Endodermal cell (in vitro differentiated cells): ENCODE measurements around the gene GRIK4. TPM values are rescaled to one million over a fixed set of nuclear protein-coding genes. Genes with fewer than 3 reads are reported as not detected.

ENCODE experiments used
- DNase-seq: peaks from one replicate; pipeline ENCODE4 v3.0.0-alpha.2; 2017
- H3K27ac ChIP-seq: 2 replicates; pipeline ENCODE4 v1.5.1; 2013; ENCODE audit warnings: mild to moderate bottlenecking, low read depth, low read length, moderate library complexity
- H3K27me3 ChIP-seq: 2 replicates; pipeline ENCODE4 v1.6.1; 2013; ENCODE audit warnings: mild to moderate bottlenecking, low read length, moderate library complexity; ENCODE audit not compliant: insufficient read depth, control insufficient read depth, poor library complexity, severe bottlenecking
- H3K36me3 ChIP-seq: 2 replicates; pipeline ENCODE4 v1.7.0; 2013; ENCODE audit warnings: mild to moderate bottlenecking, low read length, moderate library complexity; ENCODE audit not compliant: control insufficient read depth, insufficient read depth
- H3K4me1 ChIP-seq: one replicate; pipeline ENCODE4 v1.7.0; 2013; ENCODE audit warnings: low read length; ENCODE audit not compliant: control insufficient read depth, insufficient read depth
- H3K4me3 ChIP-seq: 2 replicates; pipeline ENCODE4 v1.5.1; 2013; ENCODE audit warnings: mild to moderate bottlenecking, low read length, moderate library complexity
- H3K9ac ChIP-seq: 2 replicates; pipeline ENCODE4 v1.6.1; 2013; ENCODE audit warnings: mild to moderate bottlenecking, low read length, moderate library complexity; ENCODE audit not compliant: poor library complexity, severe bottlenecking; ENCODE audit errors: extremely low read depth
- H3K9me3 ChIP-seq: 2 replicates; pipeline ENCODE4 v1.6.1; 2013; ENCODE audit warnings: mild to moderate bottlenecking, low read length, moderate library complexity; ENCODE audit not compliant: control insufficient read depth
- H3K27ac Mint-ChIP-seq: 2 replicates; pipeline ENCODE4 v1.8.0; 2020; ENCODE audit warnings: mixed read lengths
- H3K27me3 Mint-ChIP-seq: 2 replicates; pipeline ENCODE4 v1.8.0; 2021; ENCODE audit warnings: mild to moderate bottlenecking, mixed read lengths; ENCODE audit not compliant: insufficient read depth
- H3K36me3 Mint-ChIP-seq: 2 replicates; pipeline ENCODE4 v1.8.0; 2020; ENCODE audit warnings: low read depth, mixed read lengths
- H3K4me1 Mint-ChIP-seq: 2 replicates; pipeline ENCODE4 v1.8.0; 2020; ENCODE audit warnings: mixed read lengths
- H3K4me3 Mint-ChIP-seq: 2 replicates; pipeline ENCODE4 v1.8.0; 2020; ENCODE audit warnings: mild to moderate bottlenecking, moderate library complexity, mixed read lengths
- H3K9me3 Mint-ChIP-seq: 2 replicates; pipeline ENCODE4 v1.8.0; 2020; ENCODE audit warnings: mild to moderate bottlenecking, mixed read lengths
- WGBS, 2 experiments: methylation state at CpG; one replicate each; pipeline versions ENCODE4 v1.1.5 to v1.1.7; 2013; ENCODE audit warnings: missing lambda C conversion rate in 2 of 2, mixed read lengths in 1 of 2; ENCODE audit not compliant: insufficient coverage in 1 of 2, insufficient read length in 1 of 2; 5-methylcytosine and 5-hydroxymethylcytosine counted together
- total RNA-seq, 2 donors: library from RNA; stranded (reverse); fragmentation: NEBNext Ultra II Directional in 1 of 2; extraction: Animal tissue kit (Norgen Biotek cat#: 25700) in 1 of 2; gene quantifications; 2 replicates in 1 of 2; 3 replicates in 1 of 2; pipeline ENCODE4 v1.2.1, GENCODE V29; 2021
- TF ChIP-seq, protein P1 (sequence below): fragments of 200-600 bp; sonication (generic); conservative IDR thresholded peaks from 2 replicates; pipeline ENCODE4 v1.5.0; 2021; ENCODE audit warnings: antibody characterized with exemption, mild to moderate bottlenecking

GRIK4 gene
- total RNA-seq, 2 donors from 2014 or later = 1.7 to 3.5 TPM

DNA sequence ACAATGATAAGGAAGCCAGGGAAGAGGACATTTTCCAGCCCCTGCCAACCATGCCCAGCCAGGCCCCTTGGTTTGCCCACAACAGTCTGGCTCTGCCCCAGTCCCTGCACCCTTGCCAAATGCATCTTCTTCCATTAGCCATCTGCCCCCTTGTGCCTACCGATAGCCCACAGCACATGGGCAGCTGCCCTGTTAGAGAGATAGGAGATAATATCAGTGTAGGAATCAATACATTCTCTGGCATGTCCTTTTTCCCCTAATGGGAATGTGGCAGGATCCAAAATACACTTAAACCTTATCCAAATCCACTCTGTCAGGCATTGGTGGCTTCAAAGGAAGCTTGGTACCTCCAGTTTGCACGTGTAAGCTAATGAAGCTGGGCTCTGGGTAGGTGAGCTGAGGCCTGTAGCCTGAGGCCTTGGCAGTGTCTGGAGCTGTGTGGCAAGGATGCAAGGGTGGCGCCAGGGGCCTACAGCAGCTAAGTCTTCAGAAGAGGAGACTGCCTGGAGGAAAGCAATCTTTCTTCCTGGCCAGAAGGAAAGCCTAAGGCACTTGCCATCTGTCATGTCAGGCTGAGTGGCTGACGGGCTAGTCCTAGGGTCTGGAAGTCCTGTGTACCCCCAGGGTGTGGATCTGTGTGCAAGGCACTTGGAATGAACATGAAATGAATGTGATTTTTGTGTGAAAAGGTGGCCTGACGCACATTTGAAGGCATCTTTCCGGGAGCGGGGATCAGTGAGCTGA is 348.2 kb downstream of the GRIK4 start:
- Mint-ChIP-seq H3K4me1 (no peaks in the 10 kb centered on the region), H3K4me3 (no peak overlapping the region), H3K36me3 (no peaks in the 10 kb centered on the region), H3K9me3 (no peaks in the 10 kb centered on the region), H3K27ac (no peak overlapping the region), H3K27me3 (no peaks in the 10 kb centered on the region)
- 90 to 92% methylated on average over 3 to 7 of the region's 7 CpGs for WGBS, 2 experiments
- Histone ChIP-seq H3K27me3 (no peaks in the 10 kb centered on the region), H3K9ac (no peak overlapping the region), H3K36me3 (no peaks in the 10 kb centered on the region), H3K4me1 (no peaks in the 10 kb centered on the region), H3K4me3 (no peak overlapping the region), H3K9me3 (no peaks in the 10 kb centered on the region), H3K27ac (no peak overlapping the region)
- no peak for DNase-seq
- TF ChIP-seq, protein P1, sequence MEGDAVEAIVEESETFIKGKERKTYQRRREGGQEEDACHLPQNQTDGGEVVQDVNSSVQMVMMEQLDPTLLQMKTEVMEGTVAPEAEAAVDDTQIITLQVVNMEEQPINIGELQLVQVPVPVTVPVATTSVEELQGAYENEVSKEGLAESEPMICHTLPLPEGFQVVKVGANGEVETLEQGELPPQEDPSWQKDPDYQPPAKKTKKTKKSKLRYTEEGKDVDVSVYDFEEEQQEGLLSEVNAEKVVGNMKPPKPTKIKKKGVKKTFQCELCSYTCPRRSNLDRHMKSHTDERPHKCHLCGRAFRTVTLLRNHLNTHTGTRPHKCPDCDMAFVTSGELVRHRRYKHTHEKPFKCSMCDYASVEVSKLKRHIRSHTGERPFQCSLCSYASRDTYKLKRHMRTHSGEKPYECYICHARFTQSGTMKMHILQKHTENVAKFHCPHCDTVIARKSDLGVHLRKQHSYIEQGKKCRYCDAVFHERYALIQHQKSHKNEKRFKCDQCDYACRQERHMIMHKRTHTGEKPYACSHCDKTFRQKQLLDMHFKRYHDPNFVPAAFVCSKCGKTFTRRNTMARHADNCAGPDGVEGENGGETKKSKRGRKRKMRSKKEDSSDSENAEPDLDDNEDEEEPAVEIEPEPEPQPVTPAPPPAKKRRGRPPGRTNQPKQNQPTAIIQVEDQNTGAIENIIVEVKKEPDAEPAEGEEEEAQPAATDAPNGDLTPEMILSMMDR = no peak

DNA sequence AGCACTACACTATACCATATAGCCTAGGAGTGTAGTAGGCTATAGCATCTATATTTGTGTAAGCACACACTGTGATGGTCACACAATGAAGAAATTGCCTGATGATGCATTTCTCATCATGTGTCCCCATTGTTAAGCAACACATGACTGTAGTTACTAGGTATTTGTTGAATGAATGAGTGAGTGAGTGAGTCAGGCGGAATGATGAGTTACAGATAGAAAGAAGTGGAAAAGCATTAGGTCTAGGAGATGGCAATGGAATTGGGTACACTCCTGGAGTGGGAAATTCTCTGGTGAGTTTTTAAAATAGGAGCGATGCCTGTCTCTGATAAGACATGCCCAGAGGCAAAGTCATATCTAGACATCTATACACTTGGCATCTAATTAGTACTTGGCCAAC is 351.8 kb downstream of the GRIK4 start:
- TF ChIP-seq, protein P1 = no peak
- H3K27me3 Mint-ChIP-seq = peaks cover 14% of the 10 kb centered on the region
- H3K4me1 Mint-ChIP-seq = peaks cover 9% of the 10 kb centered on the region

DNA sequence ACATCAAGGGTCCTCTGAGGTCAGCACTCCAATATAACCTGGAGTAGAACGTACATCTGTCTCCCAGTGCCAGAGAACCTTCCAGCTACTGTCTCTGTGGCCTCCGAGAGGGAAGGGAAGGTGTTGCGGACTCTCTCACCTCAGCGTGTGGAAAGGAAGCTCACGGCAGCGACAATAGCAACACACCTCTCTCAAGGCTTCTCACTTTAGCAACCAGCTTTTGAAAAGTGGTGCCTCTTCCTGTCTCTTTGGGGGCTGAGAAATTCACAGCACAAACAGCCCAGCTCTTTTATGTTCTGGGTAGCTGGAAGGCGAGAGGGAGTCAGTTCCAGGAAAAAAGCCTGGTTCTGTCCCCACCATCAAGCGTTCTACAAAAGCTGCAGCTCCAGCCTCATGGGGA is 355.5 kb downstream of the GRIK4 start:
- 91% methylated on average over 3 to 8 of the region's 8 CpGs for WGBS, 2 experiments
- no peaks in the 10 kb centered on the region for H3K36me3 Mint-ChIP-seq
- Histone ChIP-seq H3K4me1 (no peaks in the 10 kb centered on the region), H3K36me3 (no peaks in the 10 kb centered on the region), H3K9ac (no peak overlapping the region), H3K27ac (no peak overlapping the region), H3K9me3 (no peaks in the 10 kb centered on the region), H3K27me3 (no peaks in the 10 kb centered on the region), H3K4me3 (no peak overlapping the region)
- H3K27me3 Mint-ChIP-seq = peaks cover 23% of the 10 kb centered on the region
- TF ChIP-seq, protein P1 = no peak
- no peak overlapping the region for H3K4me3 Mint-ChIP-seq
- H3K9me3 Mint-ChIP-seq = no peaks in the 10 kb centered on the region
- no peak overlapping the region for H3K27ac Mint-ChIP-seq
- H3K4me1 Mint-ChIP-seq = peaks cover 9% of the 10 kb centered on the region
- no peak for DNase-seq

More for the DNA sequence above, 351.8 kb downstream of the GRIK4 start:
- H3K27ac ChIP-seq = no peak overlapping the region
- 93 to 100% methylated on average over 1 to 2 of the region's 2 CpGs for WGBS, 2 experiments
- no peaks in the 10 kb centered on the region for H3K36me3 Mint-ChIP-seq
- no peaks in the 10 kb centered on the region for H3K36me3 ChIP-seq
- H3K4me1 ChIP-seq = no peaks in the 10 kb centered on the region
- no peaks in the 10 kb centered on the region for H3K9me3 Mint-ChIP-seq
- DNase-seq = no peak
- H3K4me3 Mint-ChIP-seq = no peak overlapping the region
- no peaks in the 10 kb centered on the region for H3K9me3 ChIP-seq
- H3K27ac Mint-ChIP-seq = no peak overlapping the region
- no peak overlapping the region for H3K9ac ChIP-seq
- H3K4me3 ChIP-seq = no peak overlapping the region
- no peaks in the 10 kb centered on the region for H3K27me3 ChIP-seq
